DOHH2 (cell line): ENCODE measurements around the gene CTNNBL1.

ENCODE experiments used
- H3F3A ChIP-seq: fragments of 200-600 bp; sonication (generic), shearing (Covaris generic); 2 replicates; pipeline ENCODE4 v1.6.0; 2016; ENCODE audit warnings: antibody characterized with exemption, mild to moderate bottlenecking; ENCODE audit not compliant: control insufficient read depth, insufficient read depth
- H3K27ac ChIP-seq: fragments of 200-600 bp; sonication (generic); 2 replicates; pipeline ENCODE4 v1.5.1; 2014; ENCODE audit warnings: low read depth, mild to moderate bottlenecking, low read length, moderate library complexity
- H3K27me3 ChIP-seq: fragments of 200-600 bp; sonication (generic); 2 replicates; pipeline ENCODE4 v1.6.1; 2014; ENCODE audit warnings: mild to moderate bottlenecking, low read length, mixed read lengths; ENCODE audit not compliant: control insufficient read depth
- H3K36me3 ChIP-seq: fragments of 200-600 bp; sonication (generic); 2 replicates; pipeline ENCODE4 v1.6.1; 2014; ENCODE audit warnings: mild to moderate bottlenecking, low read length, moderate library complexity, mixed read lengths; ENCODE audit not compliant: control insufficient read depth
- H3K4me1 ChIP-seq: fragments of 200-600 bp; sonication (generic); 2 replicates; pipeline ENCODE4 v1.6.1; 2014; ENCODE audit warnings: mild to moderate bottlenecking, low read length, mixed read lengths; ENCODE audit not compliant: control insufficient read depth
- H3K4me2 ChIP-seq: fragments of 200-600 bp; sonication (generic); 2 replicates; pipeline ENCODE4 v1.6.0; 2014; ENCODE audit warnings: mild to moderate bottlenecking, low read length, moderate library complexity
- H3K4me3 ChIP-seq: fragments of 200-600 bp; sonication (generic); 2 replicates; pipeline ENCODE4 v1.5.1; 2014; ENCODE audit warnings: mild to moderate bottlenecking, low read length, mixed read lengths
- H3K79me2 ChIP-seq: fragments of 200-600 bp; sonication (generic); 2 replicates; pipeline ENCODE4 v1.6.1; 2014; ENCODE audit warnings: mild to moderate bottlenecking, low read length, mixed read lengths; ENCODE audit not compliant: control insufficient read depth
- H3K9me2 ChIP-seq: fragments of 200-600 bp; sonication (generic); replicated peaks from 2 replicates; pipeline ENCODE4 v1.6.1; 2014; ENCODE audit warnings: mild to moderate bottlenecking, low read length, mixed read lengths; ENCODE audit not compliant: control insufficient read depth
- H3K9me3 ChIP-seq: fragments of 200-600 bp; sonication (generic); 2 replicates; pipeline ENCODE4 v1.6.1; 2014; ENCODE audit warnings: antibody characterized with exemption, low read length, mixed read lengths; ENCODE audit not compliant: control insufficient read depth, insufficient read depth
- H4K20me1 ChIP-seq: fragments of 200-600 bp; sonication (generic); 2 replicates; pipeline ENCODE4 v1.6.0; 2014; ENCODE audit warnings: low read depth, mild to moderate bottlenecking, antibody characterized with exemption, low read length, moderate library complexity; ENCODE audit not compliant: control insufficient read depth, insufficient read depth
- EZH2phosphoT487 ChIP-seq: fragments of 200-600 bp; sonication (generic); IDR thresholded peaks from 2 replicates; pipeline ENCODE4 v1.6.1; 2017; ENCODE audit warnings: borderline replicate concordance, mild to moderate bottlenecking, antibody characterized with exemption, low read length, moderate library complexity, mixed read lengths
- TF ChIP-seq, protein P1 (sequence below): fragments of 200-600 bp; sonication (generic); IDR thresholded peaks from one replicate; pipeline ENCODE4 v1.5.1; 2014; ENCODE audit warnings: antibody characterized with exemption, mild to moderate bottlenecking, low read depth, low read length; ENCODE audit not compliant: poor library complexity, severe bottlenecking

The CTNNBL1 gene

DNA sequence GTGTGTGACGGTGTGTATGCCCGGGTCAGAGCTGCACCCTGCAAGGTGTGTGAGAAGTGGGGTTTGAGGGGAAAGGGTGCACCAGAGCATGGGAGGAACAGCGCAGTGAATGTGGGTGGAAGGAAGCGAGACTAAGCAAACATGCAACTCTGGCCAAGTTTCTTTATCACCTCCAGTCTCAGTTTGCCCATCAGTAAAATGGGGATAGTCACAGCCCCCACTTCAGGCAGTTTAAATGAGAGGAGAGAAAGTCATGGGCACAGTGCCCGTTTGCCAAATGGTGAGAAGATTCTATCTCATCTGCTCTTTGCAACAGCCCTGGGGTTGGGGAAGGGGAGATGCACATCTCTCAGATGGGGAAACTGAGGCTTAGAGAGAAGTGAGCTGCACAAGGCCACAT lies 196.3 kb downstream of the CTNNBL1 start:
- Histone ChIP-seq H3K9me2 (no peaks in the 10 kb centered on the region), H3K27ac (no peak overlapping the region), H3K9me3 (no peaks in the 10 kb centered on the region), H3K36me3 (no peaks in the 10 kb centered on the region), H3K79me2 (no peaks in the 10 kb centered on the region), H3K4me2 (no peak overlapping the region), H3F3A (no peaks in the 10 kb centered on the region), H3K4me3 (no peak overlapping the region), H4K20me1 (no peaks in the 10 kb centered on the region), H3K27me3 (peaks cover 4% of the 10 kb centered on the region; the same call in 1 of the 2 replicates), H3K4me1 (no peaks in the 10 kb centered on the region)
- no peak for TF ChIP-seq EZH2phosphoT487
- TF ChIP-seq, protein P1, sequence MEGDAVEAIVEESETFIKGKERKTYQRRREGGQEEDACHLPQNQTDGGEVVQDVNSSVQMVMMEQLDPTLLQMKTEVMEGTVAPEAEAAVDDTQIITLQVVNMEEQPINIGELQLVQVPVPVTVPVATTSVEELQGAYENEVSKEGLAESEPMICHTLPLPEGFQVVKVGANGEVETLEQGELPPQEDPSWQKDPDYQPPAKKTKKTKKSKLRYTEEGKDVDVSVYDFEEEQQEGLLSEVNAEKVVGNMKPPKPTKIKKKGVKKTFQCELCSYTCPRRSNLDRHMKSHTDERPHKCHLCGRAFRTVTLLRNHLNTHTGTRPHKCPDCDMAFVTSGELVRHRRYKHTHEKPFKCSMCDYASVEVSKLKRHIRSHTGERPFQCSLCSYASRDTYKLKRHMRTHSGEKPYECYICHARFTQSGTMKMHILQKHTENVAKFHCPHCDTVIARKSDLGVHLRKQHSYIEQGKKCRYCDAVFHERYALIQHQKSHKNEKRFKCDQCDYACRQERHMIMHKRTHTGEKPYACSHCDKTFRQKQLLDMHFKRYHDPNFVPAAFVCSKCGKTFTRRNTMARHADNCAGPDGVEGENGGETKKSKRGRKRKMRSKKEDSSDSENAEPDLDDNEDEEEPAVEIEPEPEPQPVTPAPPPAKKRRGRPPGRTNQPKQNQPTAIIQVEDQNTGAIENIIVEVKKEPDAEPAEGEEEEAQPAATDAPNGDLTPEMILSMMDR = no peak

DNA sequence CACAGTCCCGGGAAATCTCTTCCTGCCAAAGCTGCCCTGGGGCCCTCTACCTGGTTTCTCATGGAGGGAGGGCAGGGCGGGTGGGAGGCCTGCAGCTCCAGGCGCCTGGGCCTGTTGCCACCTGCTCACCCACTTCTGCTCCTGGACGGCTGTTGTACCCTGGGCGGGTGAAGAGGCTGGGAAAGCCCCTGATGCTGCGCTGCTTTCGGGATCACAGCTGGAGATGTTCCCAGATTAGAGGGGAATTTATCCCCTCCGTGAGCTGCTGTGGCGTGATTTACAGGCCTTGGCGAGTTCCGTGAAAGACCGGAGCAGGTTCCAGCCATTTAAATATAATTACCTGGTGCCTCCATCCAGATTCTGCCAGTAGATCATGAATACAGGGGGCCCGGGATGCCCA lies 196.8 kb downstream of the CTNNBL1 start:
- Histone ChIP-seq H3K79me2 (no peaks in the 10 kb centered on the region), H3K4me2 (no peak overlapping the region), H3K4me3 (no peak overlapping the region), H3K27me3 (peaks cover 4% of the 10 kb centered on the region; the same call in 1 of the 2 replicates), H3K9me3 (no peaks in the 10 kb centered on the region), H3K36me3 (no peaks in the 10 kb centered on the region), H3K9me2 (no peaks in the 10 kb centered on the region), H3K4me1 (no peaks in the 10 kb centered on the region), H4K20me1 (no peaks in the 10 kb centered on the region), H3F3A (no peaks in the 10 kb centered on the region), H3K27ac (no peak overlapping the region)
- TF ChIP-seq EZH2phosphoT487 = no peak
- TF ChIP-seq, protein P1 = no peak

GRCh38 chr20:37892001-37892400 lies 198.2 kb downstream of the CTNNBL1 start:
- peaks cover 4% of the 10 kb centered on the region; the same call in 1 of the 2 replicates for H3K27me3 ChIP-seq
- H3K9me2 ChIP-seq = no peaks in the 10 kb centered on the region
- no peaks in the 10 kb centered on the region for H3K9me3 ChIP-seq
- H4K20me1 ChIP-seq = no peaks in the 10 kb centered on the region
- H3K4me2 ChIP-seq = no peak overlapping the region
- H3F3A ChIP-seq = no peaks in the 10 kb centered on the region
- no peak for TF ChIP-seq EZH2phosphoT487
- TF ChIP-seq, protein P1 = no peak
- H3K27ac ChIP-seq = no peak overlapping the region
- H3K4me1 ChIP-seq = no peaks in the 10 kb centered on the region
- H3K4me3 ChIP-seq = no peak overlapping the region
- no peaks in the 10 kb centered on the region for H3K79me2 ChIP-seq
- H3K36me3 ChIP-seq = no peaks in the 10 kb centered on the region
